Astrocyte (in vitro differentiated cells and primary cell): ENCODE measurements around the gene FGF12.

Experiments used
- EZH2 ChIP-seq: IDR thresholded peaks from 2 replicates; pipeline ENCODE4 v1.6.1; 2012; ENCODE audit warnings: mild to moderate bottlenecking, low read length, inconsistent platforms; ENCODE audit not compliant: insufficient read depth
- TF ChIP-seq, protein P1 (sequence below): IDR thresholded peaks from 2 replicates; pipeline ENCODE4 v1.5.1; 2011; ENCODE audit warnings: low read depth, mild to moderate bottlenecking, inconsistent platforms, low read length, moderate library complexity; ENCODE audit not compliant: insufficient read depth

DNA sequence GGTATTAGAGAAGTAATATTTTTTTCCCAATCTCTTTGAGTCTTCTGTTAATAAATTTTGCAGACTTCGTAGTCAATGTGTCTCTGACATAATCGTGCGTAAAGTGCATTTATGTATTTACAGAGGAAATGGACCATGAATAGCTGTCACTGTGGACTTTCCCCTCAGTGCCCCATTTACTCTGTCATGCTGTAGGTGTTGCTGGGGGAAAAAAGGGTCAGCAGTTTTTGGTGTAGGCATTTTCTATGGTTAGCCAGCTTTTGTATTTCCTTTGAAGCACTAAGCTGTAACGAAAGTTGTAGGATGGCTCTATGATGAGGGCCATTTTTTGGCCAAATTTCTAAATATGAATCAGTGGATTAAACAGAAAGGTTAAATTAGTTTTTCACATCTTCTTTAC, 598.4 kb downstream of the FGF12 start:
- TF ChIP-seq, protein P1, sequence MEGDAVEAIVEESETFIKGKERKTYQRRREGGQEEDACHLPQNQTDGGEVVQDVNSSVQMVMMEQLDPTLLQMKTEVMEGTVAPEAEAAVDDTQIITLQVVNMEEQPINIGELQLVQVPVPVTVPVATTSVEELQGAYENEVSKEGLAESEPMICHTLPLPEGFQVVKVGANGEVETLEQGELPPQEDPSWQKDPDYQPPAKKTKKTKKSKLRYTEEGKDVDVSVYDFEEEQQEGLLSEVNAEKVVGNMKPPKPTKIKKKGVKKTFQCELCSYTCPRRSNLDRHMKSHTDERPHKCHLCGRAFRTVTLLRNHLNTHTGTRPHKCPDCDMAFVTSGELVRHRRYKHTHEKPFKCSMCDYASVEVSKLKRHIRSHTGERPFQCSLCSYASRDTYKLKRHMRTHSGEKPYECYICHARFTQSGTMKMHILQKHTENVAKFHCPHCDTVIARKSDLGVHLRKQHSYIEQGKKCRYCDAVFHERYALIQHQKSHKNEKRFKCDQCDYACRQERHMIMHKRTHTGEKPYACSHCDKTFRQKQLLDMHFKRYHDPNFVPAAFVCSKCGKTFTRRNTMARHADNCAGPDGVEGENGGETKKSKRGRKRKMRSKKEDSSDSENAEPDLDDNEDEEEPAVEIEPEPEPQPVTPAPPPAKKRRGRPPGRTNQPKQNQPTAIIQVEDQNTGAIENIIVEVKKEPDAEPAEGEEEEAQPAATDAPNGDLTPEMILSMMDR: no peak
- no peak for TF ChIP-seq EZH2
